Mesendoderm (in vitro differentiated cells): ENCODE measurements around the gene HSF5.

Source experiments
- DNase-seq: peaks from one replicate; pipeline ENCODE4 v3.0.0; 2013
- H2AK5ac ChIP-seq: 2 replicates; pipeline ENCODE4 v1.6.1; 2013; ENCODE audit warnings: low read length, inconsistent platforms
- H2BK120ac ChIP-seq: 2 replicates; pipeline ENCODE4 v1.6.1; 2013; ENCODE audit warnings: low read depth, mild to moderate bottlenecking, low read length, moderate library complexity, mixed read lengths
- H2BK15ac ChIP-seq: replicated peaks from 2 replicates; pipeline ENCODE4 v1.6.1; 2013; ENCODE audit warnings: low read depth, mild to moderate bottlenecking, moderate library complexity
- H2BK5ac ChIP-seq: 2 replicates; pipeline ENCODE4 v1.6.1; 2013; ENCODE audit warnings: low read length, inconsistent platforms
- H3K18ac ChIP-seq: 2 replicates; pipeline ENCODE4 v1.6.1; 2013; ENCODE audit warnings: mild to moderate bottlenecking, low read length, mixed read lengths
- H3K23ac ChIP-seq: one replicate; pipeline ENCODE4 v1.6.1; 2013; ENCODE audit warnings: low read length
- H3K27ac ChIP-seq: 2 replicates; pipeline ENCODE4 v1.5.1; 2013; ENCODE audit warnings: low read depth, mild to moderate bottlenecking, inconsistent platforms, low read length, moderate library complexity
- H3K27me3 ChIP-seq: 2 replicates; pipeline ENCODE4 v1.6.1; 2013; ENCODE audit warnings: low read length, control low read depth, mild to moderate bottlenecking, inconsistent platforms; ENCODE audit not compliant: insufficient read depth, poor library complexity
- H3K36me3 ChIP-seq: 2 replicates; pipeline ENCODE4 v1.6.1; 2013; ENCODE audit warnings: low read length, inconsistent platforms; ENCODE audit not compliant: control insufficient read depth, insufficient read depth
- H3K4ac ChIP-seq: one replicate; pipeline ENCODE4 v1.6.1; 2013; ENCODE audit warnings: low read depth, mild to moderate bottlenecking, low read length, moderate library complexity
- H3K4me1 ChIP-seq: 2 replicates; pipeline ENCODE4 v1.6.1; 2013; ENCODE audit warnings: low read depth, low read length, inconsistent platforms; ENCODE audit not compliant: control insufficient read depth
- H3K4me2 ChIP-seq: 2 replicates; pipeline ENCODE4 v1.6.1; 2013; ENCODE audit warnings: low read length
- H3K4me3 ChIP-seq: 2 replicates; pipeline ENCODE4 v1.5.1; 2013; ENCODE audit warnings: mild to moderate bottlenecking, low read length
- H3K56ac ChIP-seq: one replicate; pipeline ENCODE4 v1.6.1; 2013; ENCODE audit warnings: low read length
- H3K79me1 ChIP-seq: 2 replicates; pipeline ENCODE4 v1.6.1; 2013; ENCODE audit warnings: low read length, inconsistent platforms
- H3K79me2 ChIP-seq: 2 replicates; pipeline ENCODE4 v1.6.1; 2013; ENCODE audit warnings: mild to moderate bottlenecking, low read length; ENCODE audit not compliant: control insufficient read depth, insufficient read depth
- H3K9ac ChIP-seq: 2 replicates; pipeline ENCODE4 v1.6.1; 2013; ENCODE audit warnings: low read length, inconsistent platforms
- H4K5ac ChIP-seq: one replicate; pipeline ENCODE4 v1.6.1; 2013; ENCODE audit warnings: low read length
- H4K8ac ChIP-seq: one replicate; pipeline ENCODE4 v1.6.1; 2013; ENCODE audit warnings: low read depth, mild to moderate bottlenecking, control low read depth, low read length, moderate library complexity
- WGBS: extraction: QIAGEN DNeasy Blood & Tissue Kit; methylation state at CpG from one replicate; pipeline ENCODE4 v1.1.7; 2013; ENCODE audit warnings: low lambda C conversion rate, missing lambda C conversion rate; ENCODE audit not compliant: insufficient coverage; ENCODE audit errors: extremely low coverage; 5-methylcytosine and 5-hydroxymethylcytosine counted together

Gene HSF5

GRCh38 chr17:58381124-58382035 lies 106.8 kb downstream of the HSF5 start:
- no peak overlapping the region for H2AK5ac ChIP-seq
- H3K79me2 ChIP-seq = no peaks in the 10 kb centered on the region
- H3K4ac ChIP-seq = no peak overlapping the region
- no peak overlapping the region for H3K4me2 ChIP-seq
- H3K27me3 ChIP-seq = no peaks in the 10 kb centered on the region
- peaks cover 13% of the 10 kb centered on the region for H3K4me1 ChIP-seq
- no peak overlapping the region for H2BK15ac ChIP-seq
- no peak for DNase-seq
- no peak overlapping the region for H3K18ac ChIP-seq
- H3K36me3 ChIP-seq = no peaks in the 10 kb centered on the region
- no peak overlapping the region for H4K8ac ChIP-seq
- H3K23ac ChIP-seq = no peak overlapping the region
- no peak overlapping the region for H2BK120ac ChIP-seq
- no peak overlapping the region for H2BK5ac ChIP-seq
- H3K79me1 ChIP-seq = no peaks in the 10 kb centered on the region
- WGBS = no CpG with 5 or more reads among the region's 3 CpGs
- H3K56ac ChIP-seq = no peak overlapping the region
- no peak overlapping the region for H3K27ac ChIP-seq
- no peak overlapping the region for H3K4me3 ChIP-seq
- H4K5ac ChIP-seq = no peak overlapping the region
- no peak overlapping the region for H3K9ac ChIP-seq

GRCh38 chr17:58380207-58381123 lies 107.7 kb downstream of the HSF5 start:
- no peak overlapping the region for H3K18ac ChIP-seq
- H2BK15ac ChIP-seq = no peak overlapping the region
- H4K8ac ChIP-seq = no peak overlapping the region
- H2AK5ac ChIP-seq = no peak overlapping the region
- H3K36me3 ChIP-seq = no peaks in the 10 kb centered on the region
- DNase-seq = no peak
- H3K4me1 ChIP-seq = peaks cover 15% of the 10 kb centered on the region
- WGBS = no CpG with 5 or more reads among the region's 5 CpGs
- H3K27me3 ChIP-seq = no peaks in the 10 kb centered on the region
- H3K9ac ChIP-seq = no peak overlapping the region
- no peak overlapping the region for H3K23ac ChIP-seq
- no peak overlapping the region for H3K27ac ChIP-seq
- H2BK120ac ChIP-seq = no peak overlapping the region
- no peak overlapping the region for H2BK5ac ChIP-seq
- no peak overlapping the region for H3K4ac ChIP-seq
- H3K79me1 ChIP-seq = no peaks in the 10 kb centered on the region
- H4K5ac ChIP-seq = no peak overlapping the region
- no peak overlapping the region for H3K4me2 ChIP-seq
- no peak overlapping the region for H3K4me3 ChIP-seq
- no peaks in the 10 kb centered on the region for H3K79me2 ChIP-seq
- no peak overlapping the region for H3K56ac ChIP-seq

- WGBS = no CpG with 5 or more reads among the region's 3 CpGs
- Histone ChIP-seq H3K9ac (no peak overlapping the region), H3K4me1 (peaks cover 15% of the 10 kb centered on the region)
These were observed 108.7 kb downstream of the HSF5 start for GRCh38 chr17:58379511-58379824.

GRCh38 chr17:58378733-58379510 lies 109.3 kb downstream of the HSF5 start:
- no peak overlapping the region for H2AK5ac ChIP-seq
- H4K8ac ChIP-seq = no peak overlapping the region
- no peak overlapping the region for H2BK15ac ChIP-seq
- H3K27ac ChIP-seq = no peak overlapping the region
- peaks cover 15% of the 10 kb centered on the region for H3K4me1 ChIP-seq
- no peak overlapping the region for H3K23ac ChIP-seq
- DNase-seq = no peak
- H3K4ac ChIP-seq = no peak overlapping the region
- H3K79me1 ChIP-seq = no peaks in the 10 kb centered on the region
- H4K5ac ChIP-seq = no peak overlapping the region
- no peaks in the 10 kb centered on the region for H3K36me3 ChIP-seq
- no CpG with 5 or more reads among the region's 8 CpGs for WGBS
- no peak overlapping the region for H3K18ac ChIP-seq
- H2BK120ac ChIP-seq = no peak overlapping the region
- H3K4me3 ChIP-seq = no peak overlapping the region
- peak overlapping the region; percentile 12 for H2BK5ac ChIP-seq
- H3K4me2 ChIP-seq = no peak overlapping the region
- no peak overlapping the region for H3K9ac ChIP-seq
- H3K27me3 ChIP-seq = no peaks in the 10 kb centered on the region
- H3K79me2 ChIP-seq = no peaks in the 10 kb centered on the region
- no peak overlapping the region for H3K56ac ChIP-seq

More at GRCh38 chr17:58379511-58379824, 108.7 kb downstream of the HSF5 start:
- Histone ChIP-seq H3K4ac (peak overlapping the region; percentile 39), H3K23ac (no peak overlapping the region), H3K27me3 (no peaks in the 10 kb centered on the region), H3K36me3 (no peaks in the 10 kb centered on the region), H3K4me2 (no peak overlapping the region), H3K18ac (no peak overlapping the region), H3K79me1 (no peaks in the 10 kb centered on the region), H3K79me2 (no peaks in the 10 kb centered on the region), H2AK5ac (no peak overlapping the region), H4K5ac (no peak overlapping the region), H4K8ac (no peak overlapping the region), H3K56ac (no peak overlapping the region), H2BK120ac (no peak overlapping the region), H2BK15ac (no peak overlapping the region), H3K4me3 (no peak overlapping the region), H2BK5ac (no peak overlapping the region), H3K27ac (no peak overlapping the region)
- peak; percentile 34 for DNase-seq

- Histone ChIP-seq H2BK5ac (no peak overlapping the region), H3K23ac (no peak overlapping the region), H2AK5ac (no peak overlapping the region), H2BK120ac (no peak overlapping the region), H3K18ac (peak overlapping the region; percentile 40), H4K5ac (no peak overlapping the region), H2BK15ac (no peak overlapping the region), H3K79me2 (no peaks in the 10 kb centered on the region), H4K8ac (no peak overlapping the region), H3K27me3 (no peaks in the 10 kb centered on the region), H3K4me2 (no peak overlapping the region), H3K79me1 (no peaks in the 10 kb centered on the region), H3K4me1 (peaks cover 15% of the 10 kb centered on the region), H3K56ac (no peak overlapping the region), H3K9ac (no peak overlapping the region), H3K4me3 (no peak overlapping the region), H3K27ac (no peak overlapping the region), H3K36me3 (no peaks in the 10 kb centered on the region), H3K4ac (no peak overlapping the region)
- WGBS = no CpG with 5 or more reads among the region's 5 CpGs
- no peak for DNase-seq
These were observed 110.5 kb downstream of the HSF5 start for GRCh38 chr17:58377661-58378060.
